Loucy (cell line): Measurements from ENCODE around the gene KPNB1.

Experiments
- H2AFZ ChIP-seq: fragments of 200-600 bp; sonication (generic); 2 replicates; pipeline ENCODE4 v1.6.0; 2016; ENCODE audit warnings: antibody characterized with exemption, mild to moderate bottlenecking, low read length, moderate library complexity
- H3F3A ChIP-seq: fragments of 200-600 bp; 2 replicates; pipeline ENCODE4 v1.6.0; 2016; ENCODE audit warnings: antibody characterized with exemption, low read depth, mild to moderate bottlenecking
- H3K27me3 ChIP-seq: fragments of 200-600 bp; sonication (generic); 2 replicates; pipeline ENCODE4 v1.6.1; 2014; ENCODE audit warnings: low read length, mild to moderate bottlenecking; ENCODE audit not compliant: insufficient read depth, poor library complexity, severe bottlenecking
- H3K36me3 ChIP-seq: fragments of 200-600 bp; sonication (generic); 2 replicates; pipeline ENCODE4 v1.6.1; 2016; ENCODE audit warnings: low read length; ENCODE audit not compliant: insufficient read depth
- H3K4me1 ChIP-seq: fragments of 200-600 bp; sonication (generic); 2 replicates; pipeline ENCODE4 v1.5.1; 2014; ENCODE audit warnings: low read length, mild to moderate bottlenecking; ENCODE audit not compliant: insufficient read depth, poor library complexity, severe bottlenecking
- H3K4me2 ChIP-seq: fragments of 200-600 bp; sonication (generic); 2 replicates; pipeline ENCODE4 v1.6.0; 2014; ENCODE audit warnings: antibody characterized with exemption, low read length, low read depth, mild to moderate bottlenecking; ENCODE audit not compliant: poor library complexity, severe bottlenecking
- H3K4me3 ChIP-seq: fragments of 200-600 bp; sonication (generic); 2 replicates; pipeline ENCODE4 v1.5.1; 2014; ENCODE audit warnings: low read length, mild to moderate bottlenecking, mixed read lengths; ENCODE audit not compliant: poor library complexity, severe bottlenecking
- H3K79me2 ChIP-seq: fragments of 200-600 bp; sonication (generic); 2 replicates; pipeline ENCODE4 v1.6.1; 2014; ENCODE audit warnings: low read length; ENCODE audit not compliant: insufficient read depth
- H3K9ac ChIP-seq: fragments of 200-600 bp; sonication (generic); 2 replicates; pipeline ENCODE4 v1.6.0; 2014; ENCODE audit warnings: mild to moderate bottlenecking, low read depth, low read length, moderate library complexity; ENCODE audit not compliant: poor library complexity, severe bottlenecking
- H3K9me2 ChIP-seq: fragments of 200-600 bp; sonication (generic); replicated peaks from 2 replicates; pipeline ENCODE4 v1.6.1; 2016; ENCODE audit warnings: low read depth, low read length, mixed read lengths
- H3K9me3 ChIP-seq: fragments of 200-600 bp; sonication (generic); 2 replicates; pipeline ENCODE4 v1.6.1; 2014; ENCODE audit warnings: mild to moderate bottlenecking, antibody characterized with exemption, low read length, low read depth; ENCODE audit not compliant: insufficient read depth
- H4K20me1 ChIP-seq: fragments of 200-600 bp; sonication (generic); 2 replicates; pipeline ENCODE4 v1.6.0; 2014; ENCODE audit warnings: antibody characterized with exemption, low read length, mild to moderate bottlenecking; ENCODE audit not compliant: insufficient read depth, poor library complexity, severe bottlenecking
- EZH2phosphoT487 ChIP-seq: fragments of 200-600 bp; IDR thresholded peaks from 2 replicates; pipeline ENCODE4 v1.6.1; 2018; ENCODE audit warnings: antibody characterized with exemption, mild to moderate bottlenecking, moderate library complexity, borderline replicate concordance
- TF ChIP-seq, protein P1 (sequence below): fragments of 200-600 bp; sonication (generic); conservative IDR thresholded peaks from 2 replicates; pipeline ENCODE4 v1.5.1; 2014; ENCODE audit warnings: mild to moderate bottlenecking, antibody characterized with exemption, low read length

Gene KPNB1

DNA sequence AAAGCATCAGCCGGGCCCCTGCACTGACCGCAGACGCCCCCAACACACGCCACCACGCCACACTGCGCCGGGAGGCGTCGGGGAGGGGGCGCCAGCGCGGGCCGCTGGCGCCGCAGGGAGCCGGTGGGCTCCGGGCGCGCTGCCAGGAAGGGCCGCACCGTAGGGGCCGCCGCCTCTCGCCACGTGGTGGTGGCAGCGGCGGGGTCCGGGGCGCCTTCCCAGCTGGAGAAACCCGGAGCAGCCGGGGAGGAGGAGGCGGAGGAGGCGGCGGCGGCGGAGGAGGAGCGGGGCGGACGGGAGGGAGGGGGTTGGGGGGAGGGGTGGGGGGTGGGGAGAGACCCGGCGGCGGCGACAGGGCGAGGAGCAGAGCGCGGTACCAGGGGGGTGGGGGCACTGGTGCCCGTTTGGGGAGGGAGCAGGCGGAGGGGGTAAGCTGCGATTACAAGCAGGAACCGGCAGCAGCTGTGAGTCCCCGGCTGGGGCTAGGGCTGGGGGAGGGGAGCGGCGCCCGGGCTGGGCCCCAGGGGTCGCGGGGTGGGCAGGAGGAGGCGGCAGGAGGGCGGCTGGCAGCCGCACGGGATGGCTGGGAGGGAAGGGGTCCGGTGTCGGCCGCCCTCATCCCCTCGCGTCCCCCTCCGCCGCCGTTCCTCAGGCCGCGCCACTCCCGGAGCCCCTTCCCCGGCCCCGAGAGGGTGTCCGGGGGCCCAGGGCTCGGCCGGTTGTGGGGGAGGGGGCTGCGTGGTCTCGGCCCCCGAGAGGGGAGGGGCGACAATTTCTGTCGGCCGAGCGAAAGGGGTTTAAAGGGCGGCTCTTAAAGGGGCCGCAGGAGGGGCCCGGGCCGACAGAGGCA, 44.2 kb downstream of the KPNB1 start, which contains the start of gene TBKBP1:
TSS of gene TBKBP1 (plus strand) at position 431 of the 850 bp plus-strand sequence. CDS start 1,952 bp downstream, outside the sequence.
- Histone ChIP-seq H3K4me1 (peaks cover 18% of the 10 kb centered on the region), H3F3A (no peaks in the 10 kb centered on the region; the same call in 1 of the 2 replicates), H3K9ac (peak within 1 kb of the TSS; percentile 62), H2AFZ (peak within 1 kb of the TSS; percentile 72), H4K20me1 (no peaks in the 10 kb centered on the region), H3K9me3 (no peaks in the 10 kb centered on the region), H3K79me2 (no peaks in the 10 kb centered on the region), H3K27me3 (no peaks in the 10 kb centered on the region), H3K36me3 (no peaks in the 10 kb centered on the region), H3K4me2 (peak within 1 kb of the TSS; percentile 81), H3K4me3 (peak within 1 kb of the TSS; percentile 71), H3K9me2 (no peaks in the 10 kb centered on the region)
- TF ChIP-seq EZH2phosphoT487 = no peak
- TF ChIP-seq, protein P1, sequence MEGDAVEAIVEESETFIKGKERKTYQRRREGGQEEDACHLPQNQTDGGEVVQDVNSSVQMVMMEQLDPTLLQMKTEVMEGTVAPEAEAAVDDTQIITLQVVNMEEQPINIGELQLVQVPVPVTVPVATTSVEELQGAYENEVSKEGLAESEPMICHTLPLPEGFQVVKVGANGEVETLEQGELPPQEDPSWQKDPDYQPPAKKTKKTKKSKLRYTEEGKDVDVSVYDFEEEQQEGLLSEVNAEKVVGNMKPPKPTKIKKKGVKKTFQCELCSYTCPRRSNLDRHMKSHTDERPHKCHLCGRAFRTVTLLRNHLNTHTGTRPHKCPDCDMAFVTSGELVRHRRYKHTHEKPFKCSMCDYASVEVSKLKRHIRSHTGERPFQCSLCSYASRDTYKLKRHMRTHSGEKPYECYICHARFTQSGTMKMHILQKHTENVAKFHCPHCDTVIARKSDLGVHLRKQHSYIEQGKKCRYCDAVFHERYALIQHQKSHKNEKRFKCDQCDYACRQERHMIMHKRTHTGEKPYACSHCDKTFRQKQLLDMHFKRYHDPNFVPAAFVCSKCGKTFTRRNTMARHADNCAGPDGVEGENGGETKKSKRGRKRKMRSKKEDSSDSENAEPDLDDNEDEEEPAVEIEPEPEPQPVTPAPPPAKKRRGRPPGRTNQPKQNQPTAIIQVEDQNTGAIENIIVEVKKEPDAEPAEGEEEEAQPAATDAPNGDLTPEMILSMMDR = no peak

DNA sequence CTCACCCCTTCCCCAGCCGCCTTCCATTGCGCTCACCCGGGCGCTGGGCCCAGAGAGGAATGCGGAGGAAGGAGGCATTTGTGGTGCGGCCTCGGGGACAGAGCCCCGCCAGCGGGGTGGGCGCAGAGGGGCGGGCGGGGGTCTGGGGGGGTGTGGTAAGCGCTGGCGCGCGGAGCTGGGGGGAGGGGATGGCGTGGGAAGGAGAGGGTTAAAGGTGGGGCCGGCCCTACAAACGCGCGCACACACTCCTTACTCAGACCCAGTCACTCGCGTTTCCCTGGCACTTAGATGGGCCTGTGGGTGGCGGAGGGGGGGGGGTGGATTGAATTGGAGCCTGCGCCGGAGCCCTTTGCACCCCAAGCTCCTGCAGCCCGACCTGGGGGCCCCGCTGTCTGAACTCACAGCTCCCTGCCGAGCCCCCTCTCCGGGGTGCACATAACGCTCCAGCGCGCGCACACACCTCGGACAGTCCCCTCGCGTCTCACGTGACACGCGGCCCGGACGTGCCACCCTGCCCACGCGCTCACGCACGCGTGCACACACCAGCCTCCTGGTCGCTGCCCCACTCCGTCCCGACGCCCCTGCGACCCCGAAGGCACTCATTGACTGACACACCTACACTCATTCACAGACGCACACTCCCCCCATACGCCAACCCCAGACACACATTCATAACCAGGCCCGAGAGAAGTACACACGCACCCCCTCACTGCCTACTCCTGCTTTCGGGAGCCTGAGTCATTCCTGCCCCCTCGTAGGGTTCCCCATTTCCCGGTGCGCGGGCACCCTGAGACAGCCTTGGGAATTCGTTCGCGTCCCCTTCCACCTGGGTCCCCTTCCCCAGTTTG, 45.1 kb downstream of the KPNB1 start:
- TF ChIP-seq, protein P1 = no peak
- no peak for TF ChIP-seq EZH2phosphoT487
- peak overlapping the region; percentile 72; the same call in 1 of the 2 replicates for H2AFZ ChIP-seq
- peak overlapping the region; percentile 55 for H3K9ac ChIP-seq
- H3K4me3 ChIP-seq = peak overlapping the region; percentile 71
- no peaks in the 10 kb centered on the region for H3K9me3 ChIP-seq
- H3K4me1 ChIP-seq = peaks cover 18% of the 10 kb centered on the region
- no peaks in the 10 kb centered on the region for H3K9me2 ChIP-seq
- peak overlapping the region; percentile 55 for H3K4me2 ChIP-seq
- H3F3A ChIP-seq = no peaks in the 10 kb centered on the region; the same call in 1 of the 2 replicates
- no peaks in the 10 kb centered on the region for H3K36me3 ChIP-seq
- no peaks in the 10 kb centered on the region for H4K20me1 ChIP-seq
- no peaks in the 10 kb centered on the region for H3K27me3 ChIP-seq
- no peaks in the 10 kb centered on the region for H3K79me2 ChIP-seq

DNA sequence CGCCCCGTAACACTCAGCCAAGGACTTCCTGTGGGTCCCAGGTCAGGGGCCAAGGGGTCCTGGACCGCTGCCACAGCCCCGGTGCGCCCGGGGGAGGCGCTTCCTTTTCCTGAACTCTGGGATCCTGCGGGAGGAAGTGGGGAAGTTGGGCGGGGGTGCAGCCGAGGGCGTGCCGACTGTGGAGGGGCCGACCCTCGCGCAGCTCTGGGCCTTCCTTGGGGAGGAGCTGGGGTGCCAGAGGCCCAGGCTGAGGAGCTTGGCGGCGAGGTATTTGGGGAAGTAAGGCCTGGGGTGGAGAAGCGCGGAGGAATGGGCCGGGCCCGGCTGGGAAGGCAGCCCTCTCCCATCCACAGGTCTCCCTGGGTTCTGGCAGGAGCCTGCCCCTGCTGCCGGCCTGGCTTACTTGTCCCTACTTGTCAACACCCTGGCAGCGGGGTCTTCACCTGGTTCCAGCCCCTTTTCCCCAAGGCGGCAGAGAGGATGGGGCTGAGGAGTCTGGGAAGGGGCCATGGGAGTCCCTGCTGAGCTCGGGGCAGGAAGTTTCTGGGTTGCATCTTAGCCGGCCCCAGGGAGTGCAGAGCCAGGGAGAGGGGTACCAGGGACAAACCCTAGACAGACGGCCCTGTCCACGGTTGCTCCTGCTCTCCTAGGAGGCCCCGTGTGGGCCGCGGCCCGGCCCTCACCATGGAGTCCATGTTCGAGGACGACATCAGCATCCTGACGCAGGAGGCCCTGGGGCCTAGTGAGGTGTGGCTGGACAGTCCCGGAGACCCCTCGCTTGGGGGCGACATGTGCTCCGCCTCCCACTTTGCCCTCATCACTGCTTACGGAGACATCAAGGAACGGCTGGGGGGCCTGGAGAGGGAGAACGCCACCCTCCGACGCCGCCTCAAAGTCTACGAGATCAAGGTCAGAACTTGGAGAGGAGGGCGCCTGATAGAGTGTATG, 46.0 kb downstream of the KPNB1 start:
- H3K36me3 ChIP-seq = no peaks in the 10 kb centered on the region
- H2AFZ ChIP-seq = no peak overlapping the region
- H3K9ac ChIP-seq = no peak overlapping the region
- H3K79me2 ChIP-seq = no peaks in the 10 kb centered on the region
- H3K9me2 ChIP-seq = no peaks in the 10 kb centered on the region
- no peaks in the 10 kb centered on the region for H4K20me1 ChIP-seq
- H3K4me3 ChIP-seq = no peak overlapping the region
- H3K9me3 ChIP-seq = no peaks in the 10 kb centered on the region
- peak overlapping the region; percentile 55 for H3K4me2 ChIP-seq
- no peaks in the 10 kb centered on the region for H3K27me3 ChIP-seq
- TF ChIP-seq, protein P1 = no peak
- TF ChIP-seq EZH2phosphoT487 = no peak
- peaks cover 18% of the 10 kb centered on the region for H3K4me1 ChIP-seq
- H3F3A ChIP-seq = no peaks in the 10 kb centered on the region; the same call in 1 of the 2 replicates
